ENCODE data around the gene TDRKH. TPM values are rescaled to one million over a fixed set of nuclear protein-coding genes. Genes with fewer than 3 reads are reported as not detected.

TDRKH gene
- total RNA-seq, 1 donor from 2014 or later, result 21.9 TPM

GRCh38 chr1:151759241-151759640, 31.1 kb downstream of the TDRKH start:
- H3K4me3 Mint-ChIP-seq, result no peak overlapping the region
- TF ChIP-seq CTCF (conservative IDR thresholded peaks at IDR 0.05), result no peak
- H3K36me3 Mint-ChIP-seq (ENCODE audit: low read depth), result peaks cover 15% of the 10 kb centered on the region
- no peaks in the 10 kb centered on the region for H3K27me3 Mint-ChIP-seq (ENCODE audit: low read depth)
- H3K9me3 Mint-ChIP-seq, result no peaks in the 10 kb centered on the region
- H3K4me1 Mint-ChIP-seq, result peaks cover 17% of the 10 kb centered on the region
- DNase-seq (ENCODE audit: low read depth, low spot score), result no peak
- no peak overlapping the region for H3K27ac Mint-ChIP-seq (ENCODE audit: unreplicated experiment)

GRCh38 chr1:151756291-151756690, 34.0 kb downstream of the TDRKH start:
- no peak overlapping the region for H3K4me3 Mint-ChIP-seq
- peaks cover 12% of the 10 kb centered on the region for H3K36me3 Mint-ChIP-seq (ENCODE audit: low read depth)
- H3K27me3 Mint-ChIP-seq (ENCODE audit: low read depth), result peaks cover 4% of the 10 kb centered on the region
- H3K9me3 Mint-ChIP-seq, result no peaks in the 10 kb centered on the region
- no peak for TF ChIP-seq CTCF (conservative IDR thresholded peaks at IDR 0.05)
- no peaks in the 10 kb centered on the region for H3K4me1 Mint-ChIP-seq
- no peak overlapping the region for H3K27ac Mint-ChIP-seq (ENCODE audit: unreplicated experiment)
- no peak for DNase-seq (ENCODE audit: low read depth, low spot score)

GRCh38 chr1:151741516-151741915, 48.8 kb downstream of the TDRKH start:
- H3K27ac Mint-ChIP-seq (ENCODE audit: unreplicated experiment), result no peak overlapping the region
- TF ChIP-seq CTCF (conservative IDR thresholded peaks at IDR 0.05), result no peak
- H3K36me3 Mint-ChIP-seq (ENCODE audit: low read depth), result no peaks in the 10 kb centered on the region
- H3K27me3 Mint-ChIP-seq (ENCODE audit: low read depth), result peaks cover 51% of the 10 kb centered on the region
- no peak overlapping the region for H3K4me3 Mint-ChIP-seq
- no peak for DNase-seq (ENCODE audit: low read depth, low spot score)
- no peaks in the 10 kb centered on the region for H3K4me1 Mint-ChIP-seq
- H3K9me3 Mint-ChIP-seq, result peaks cover 9% of the 10 kb centered on the region

GRCh38 chr1:151739590-151740355, 50.5 kb downstream of the TDRKH start:
- no peak overlapping the region for H3K4me3 Mint-ChIP-seq
- peaks cover 10% of the 10 kb centered on the region for H3K9me3 Mint-ChIP-seq
- H3K4me1 Mint-ChIP-seq, result no peaks in the 10 kb centered on the region
- no peak for TF ChIP-seq CTCF (conservative IDR thresholded peaks at IDR 0.05)
- no peak overlapping the region for H3K27ac Mint-ChIP-seq (ENCODE audit: unreplicated experiment)
- H3K36me3 Mint-ChIP-seq (ENCODE audit: low read depth), result no peaks in the 10 kb centered on the region
- peaks cover 37% of the 10 kb centered on the region for H3K27me3 Mint-ChIP-seq (ENCODE audit: low read depth)
- no peak for DNase-seq (ENCODE audit: low read depth, low spot score)

GRCh38 chr1:151737479-151737878, 52.8 kb downstream of the TDRKH start:
- Mint-ChIP-seq H3K4me1 (no peaks in the 10 kb centered on the region), H3K27ac (ENCODE audit: unreplicated experiment) (no peak overlapping the region), H3K9me3 (peaks cover 10% of the 10 kb centered on the region), H3K36me3 (ENCODE audit: low read depth) (no peaks in the 10 kb centered on the region), H3K4me3 (no peak overlapping the region), H3K27me3 (ENCODE audit: low read depth) (peaks cover 19% of the 10 kb centered on the region)
- TF ChIP-seq CTCF (conservative IDR thresholded peaks at IDR 0.05), result no peak
- no peak for DNase-seq (ENCODE audit: low read depth, low spot score)

Data from neural crest cell (in vitro differentiated cells).